Retinal pigment epithelial cell (primary cell): ENCODE results near the gene PPP1R3A.
"Not testable (repeated sequence)": the region's sequence is repeated elsewhere in the genome, so short reads cannot be mapped to it uniquely, and the experiment has no call there.

Experiments used
- DNase-seq: peaks from one replicate; pipeline ENCODE4 v3.0.0-alpha.2; 2010; ENCODE audit warnings: low read depth
- H3K4me3 ChIP-seq: 2 replicates; pipeline ENCODE4 v1.5.1; 2011; ENCODE audit warnings: mild to moderate bottlenecking, low read length, control low read depth, moderate library complexity
- TF ChIP-seq, protein P1 (sequence below): conservative IDR thresholded peaks from 2 replicates; pipeline ENCODE4 v1.5.1; 2011; ENCODE audit warnings: low read depth, low read length, control low read depth, inconsistent platforms

The PPP1R3A gene

DNA sequence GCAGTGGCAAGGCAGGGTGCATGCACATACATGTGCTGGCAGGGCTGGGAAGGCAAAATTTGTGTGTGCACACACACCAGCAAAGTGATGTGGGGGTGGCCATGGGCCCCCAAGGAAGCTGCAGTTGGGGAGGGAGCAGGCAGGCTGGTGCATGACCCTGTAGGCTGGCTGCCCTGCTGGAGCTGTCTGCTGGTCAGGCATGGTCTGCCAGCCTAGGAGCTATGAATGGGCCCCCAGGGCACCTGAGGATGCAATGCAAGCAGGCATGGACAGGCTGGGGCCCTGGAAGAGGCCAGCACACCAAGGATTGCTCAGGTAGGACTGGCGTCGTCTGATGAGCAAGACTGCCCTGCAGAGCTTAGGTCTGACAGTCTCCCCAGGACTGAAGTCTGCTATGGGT lies 18.2 kb upstream of the PPP1R3A start:
- H3K4me3 ChIP-seq = no peak overlapping the region
- DNase-seq = no peak
- TF ChIP-seq, protein P1, sequence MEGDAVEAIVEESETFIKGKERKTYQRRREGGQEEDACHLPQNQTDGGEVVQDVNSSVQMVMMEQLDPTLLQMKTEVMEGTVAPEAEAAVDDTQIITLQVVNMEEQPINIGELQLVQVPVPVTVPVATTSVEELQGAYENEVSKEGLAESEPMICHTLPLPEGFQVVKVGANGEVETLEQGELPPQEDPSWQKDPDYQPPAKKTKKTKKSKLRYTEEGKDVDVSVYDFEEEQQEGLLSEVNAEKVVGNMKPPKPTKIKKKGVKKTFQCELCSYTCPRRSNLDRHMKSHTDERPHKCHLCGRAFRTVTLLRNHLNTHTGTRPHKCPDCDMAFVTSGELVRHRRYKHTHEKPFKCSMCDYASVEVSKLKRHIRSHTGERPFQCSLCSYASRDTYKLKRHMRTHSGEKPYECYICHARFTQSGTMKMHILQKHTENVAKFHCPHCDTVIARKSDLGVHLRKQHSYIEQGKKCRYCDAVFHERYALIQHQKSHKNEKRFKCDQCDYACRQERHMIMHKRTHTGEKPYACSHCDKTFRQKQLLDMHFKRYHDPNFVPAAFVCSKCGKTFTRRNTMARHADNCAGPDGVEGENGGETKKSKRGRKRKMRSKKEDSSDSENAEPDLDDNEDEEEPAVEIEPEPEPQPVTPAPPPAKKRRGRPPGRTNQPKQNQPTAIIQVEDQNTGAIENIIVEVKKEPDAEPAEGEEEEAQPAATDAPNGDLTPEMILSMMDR = no peak

DNA sequence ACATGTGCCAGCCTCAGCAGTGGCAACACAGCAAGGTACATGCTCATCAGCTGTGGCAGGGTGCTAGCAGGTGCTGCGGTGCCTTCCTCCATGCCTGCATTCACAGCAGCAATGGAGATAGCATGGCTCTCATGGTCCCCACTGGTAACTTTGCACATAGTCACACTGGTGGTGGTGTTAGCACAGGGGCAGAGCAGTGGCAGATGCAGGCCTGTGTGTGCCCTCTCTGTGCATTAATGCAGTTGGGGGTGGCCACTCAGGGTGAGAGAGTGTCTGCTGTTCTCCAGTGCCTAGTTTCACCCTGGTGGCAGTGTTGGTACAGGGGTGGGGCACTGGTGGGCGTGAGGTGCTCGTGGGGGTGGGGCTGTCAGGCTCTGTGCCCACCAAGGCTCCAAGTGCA lies 17.7 kb upstream of the PPP1R3A start:
- TF ChIP-seq, protein P1 = no peak
- DNase-seq = no peak
- no peak overlapping the region for H3K4me3 ChIP-seq

DNA sequence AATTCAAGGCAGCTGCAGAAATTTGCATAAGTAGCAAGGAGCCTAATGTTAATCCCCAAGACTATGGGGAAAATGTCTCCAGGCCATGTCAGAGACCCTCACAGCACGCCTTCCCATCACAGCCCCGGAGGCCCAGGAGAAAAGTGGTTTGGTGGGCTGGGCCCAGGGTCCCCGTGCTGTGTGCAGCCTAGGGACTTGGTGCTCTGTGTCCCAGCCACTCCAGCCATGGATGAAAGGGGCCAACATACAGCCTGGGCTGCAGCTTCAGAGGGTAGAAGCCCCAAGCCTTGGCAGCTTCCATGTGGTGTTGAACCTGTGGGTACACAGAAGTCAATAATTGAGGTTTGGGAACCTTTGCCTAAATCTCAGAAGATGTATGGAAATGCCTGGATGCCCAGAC lies 10.6 kb upstream of the PPP1R3A start:
- not testable (repeated sequence) for H3K4me3 ChIP-seq, DNase-seq

DNA sequence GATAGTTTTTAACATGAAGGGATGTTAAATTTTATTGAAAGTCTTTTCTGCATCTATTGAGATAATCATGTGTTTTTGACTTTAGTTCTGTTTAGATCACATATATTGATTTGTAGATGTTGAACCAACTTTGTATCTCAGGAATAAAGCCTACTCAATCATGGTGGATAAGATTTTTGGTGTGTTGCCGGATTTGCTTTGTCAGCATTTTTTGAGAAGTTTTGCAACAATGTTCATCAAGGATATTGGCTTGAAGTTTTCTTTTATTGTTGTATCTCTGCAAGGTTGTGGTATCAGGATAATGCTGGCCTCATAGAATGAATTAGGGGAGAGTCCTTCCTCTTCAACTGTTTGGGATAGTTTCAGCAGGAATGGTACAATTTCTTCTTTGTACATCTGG lies 9.3 kb upstream of the PPP1R3A start:
- TF ChIP-seq, protein P1 = no peak
- no peak overlapping the region for H3K4me3 ChIP-seq
- no peak for DNase-seq

DNA sequence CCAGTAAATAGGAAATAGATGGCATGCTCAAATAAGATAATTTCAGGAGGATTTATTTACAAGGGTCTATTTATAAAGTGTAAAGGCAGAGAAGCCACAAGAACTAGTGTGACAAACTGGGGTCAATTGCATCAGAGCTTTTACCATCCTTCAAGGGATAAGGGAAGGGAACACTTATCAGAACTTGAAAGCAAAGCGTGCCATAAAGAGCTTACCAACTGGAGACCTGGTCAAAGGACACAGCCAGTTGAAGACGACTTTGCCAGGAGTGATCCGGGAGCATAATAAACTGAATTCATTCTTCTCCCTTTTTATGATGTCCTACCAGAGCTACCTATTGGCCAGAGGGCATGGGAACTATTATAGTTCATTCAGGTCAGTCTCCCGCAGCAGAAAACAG lies 3.2 kb upstream of the PPP1R3A start:
- DNase-seq = no peak
- H3K4me3 ChIP-seq = no peak overlapping the region
- TF ChIP-seq, protein P1 = no peak

GRCh38 chr7:113921363-113921762 lies 2.6 kb upstream of the PPP1R3A start:
- H3K4me3 ChIP-seq = no peak overlapping the region
- DNase-seq = peak; percentile 12
- TF ChIP-seq, protein P1 = no peak

- no peak overlapping the region for H3K4me3 ChIP-seq
- TF ChIP-seq, protein P1 = no peak
- DNase-seq = no peak
Measured at GRCh38 chr7:113917840-113918239, 969 bp downstream of the PPP1R3A start.

DNA sequence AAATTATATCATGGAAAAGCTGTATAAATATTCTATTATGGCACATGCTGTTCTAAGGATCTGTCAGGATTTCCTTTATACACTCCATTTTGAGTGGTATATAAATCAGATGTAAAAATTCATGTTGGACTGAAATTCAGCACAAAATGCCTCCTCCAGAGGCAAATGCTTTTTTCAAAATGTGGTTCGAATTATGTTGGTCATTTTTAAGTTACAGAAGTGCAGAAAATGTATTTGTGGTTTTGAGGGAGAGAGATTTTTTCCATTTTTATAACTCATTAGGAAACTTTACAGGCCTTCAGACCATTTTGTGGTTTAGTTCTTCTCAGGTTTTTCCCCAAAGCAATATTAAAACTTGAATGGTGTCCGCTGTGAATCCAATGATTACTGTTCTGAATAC lies 2.9 kb downstream of the PPP1R3A start:
- no peak overlapping the region for H3K4me3 ChIP-seq
- TF ChIP-seq, protein P1 = no peak
- DNase-seq = no peak
